Muscle layer of duodenum (tissue), 2 donors: Measurements from ENCODE around the gene REEP3.

ENCODE experiments used
- H3K27ac ChIP-seq: one replicate; pipeline ENCODE4 v1.7.0; 2013; ENCODE audit warnings: mild to moderate bottlenecking, low read length
- H3K27me3 ChIP-seq: one replicate; pipeline ENCODE4 v1.7.0; 2013; ENCODE audit warnings: low read depth, mild to moderate bottlenecking, control low read depth, low read length
- H3K36me3 ChIP-seq, 2 donors: one replicate each; pipeline ENCODE4 v1.7.0; 2013; ENCODE audit warnings: low read length in 2 of 2, control low read depth in 1 of 2, mild to moderate bottlenecking in 1 of 2; ENCODE audit not compliant: insufficient read depth in 2 of 2, control insufficient read depth in 1 of 2
- H3K4me1 ChIP-seq, 2 donors: one replicate each; pipeline ENCODE4 v1.7.0; 2013; ENCODE audit warnings: low read length in 2 of 2, mild to moderate bottlenecking in 2 of 2, control low read depth in 1 of 2, moderate library complexity in 1 of 2; ENCODE audit not compliant: insufficient read depth in 2 of 2, control insufficient read depth in 1 of 2
- H3K4me3 ChIP-seq, 2 donors: one replicate each; pipeline ENCODE4 v1.7.0; 2013; ENCODE audit warnings: low read length in 2 of 2, low read depth in 1 of 2, mild to moderate bottlenecking in 1 of 2
- H3K9me3 ChIP-seq, 2 donors: one replicate each; pipeline ENCODE4 v1.7.0; 2013; ENCODE audit warnings: low read length in 2 of 2, control low read depth in 1 of 2, mild to moderate bottlenecking in 1 of 2; ENCODE audit not compliant: control insufficient read depth in 1 of 2
- donor health status: healthy.

Gene REEP3

GRCh38 chr10:63633677-63634487 is 112.7 kb downstream of the REEP3 start:
- Histone ChIP-seq H3K27me3 (no peaks in the 10 kb centered on the region), H3K36me3 (peaks cover 0 to 17% of the 10 kb centered on the region in 2 donors), H3K27ac (no peak overlapping the region), H3K9me3 (no peaks in the 10 kb centered on the region), H3K4me1 (peaks cover 0 to 8% of the 10 kb centered on the region in 2 donors), H3K4me3 (no peak overlapping the region)

GRCh38 chr10:63634488-63635065 is 113.4 kb downstream of the REEP3 start:
- H3K27ac ChIP-seq: no peak overlapping the region

GRCh38 chr10:63636812-63637211 is 115.6 kb downstream of the REEP3 start:
- H3K36me3 ChIP-seq: no peaks in the 10 kb centered on the region
- H3K9me3 ChIP-seq: no peaks in the 10 kb centered on the region
- H3K4me3 ChIP-seq: no peak overlapping the region
- peaks cover 0 to under 1% of the 10 kb centered on the region in 2 donors for H3K4me1 ChIP-seq
- H3K27me3 ChIP-seq: no peaks in the 10 kb centered on the region
- H3K27ac ChIP-seq: no peak overlapping the region

More at GRCh38 chr10:63634488-63635065, 113.4 kb downstream of the REEP3 start:
- Histone ChIP-seq H3K9me3 (no peaks in the 10 kb centered on the region), H3K36me3 (peaks cover 0 to 14% of the 10 kb centered on the region in 2 donors), H3K4me3 (no peak overlapping the region), H3K4me1 (peaks cover 0 to 8% of the 10 kb centered on the region in 2 donors), H3K27me3 (no peaks in the 10 kb centered on the region)

GRCh38 chr10:63637901-63638327 is 116.7 kb downstream of the REEP3 start:
- H3K27ac ChIP-seq: no peak overlapping the region
- H3K27me3 ChIP-seq: no peaks in the 10 kb centered on the region
- H3K36me3 ChIP-seq: no peaks in the 10 kb centered on the region
- no peaks in the 10 kb centered on the region for H3K9me3 ChIP-seq
- no peaks in the 10 kb centered on the region for H3K4me1 ChIP-seq
- H3K4me3 ChIP-seq: no peak overlapping the region

- H3K9me3 ChIP-seq: no peaks in the 10 kb centered on the region
- H3K27me3 ChIP-seq: no peaks in the 10 kb centered on the region
- no peak overlapping the region for H3K4me3 ChIP-seq
- no peaks in the 10 kb centered on the region for H3K36me3 ChIP-seq
- H3K4me1 ChIP-seq: no peaks in the 10 kb centered on the region
- no peak overlapping the region for H3K27ac ChIP-seq
Observed at GRCh38 chr10:63641366-63641765, 120.2 kb downstream of the REEP3 start.

- Histone ChIP-seq H3K4me3 (no peak overlapping the region), H3K4me1 (no peaks in the 10 kb centered on the region), H3K36me3 (no peaks in the 10 kb centered on the region), H3K27ac (no peak overlapping the region), H3K27me3 (no peaks in the 10 kb centered on the region), H3K9me3 (no peaks in the 10 kb centered on the region)
Observed at GRCh38 chr10:63641799-63642198, 120.6 kb downstream of the REEP3 start.

- H3K4me1 ChIP-seq: no peaks in the 10 kb centered on the region
- no peak overlapping the region for H3K27ac ChIP-seq
- no peaks in the 10 kb centered on the region for H3K36me3 ChIP-seq
- no peaks in the 10 kb centered on the region for H3K9me3 ChIP-seq
- H3K4me3 ChIP-seq: no peak overlapping the region
- no peaks in the 10 kb centered on the region for H3K27me3 ChIP-seq
Observed at GRCh38 chr10:63642808-63643207, 121.6 kb downstream of the REEP3 start.

- Histone ChIP-seq H3K27me3 (no peaks in the 10 kb centered on the region), H3K27ac (no peak overlapping the region), H3K9me3 (no peaks in the 10 kb centered on the region), H3K36me3 (no peaks in the 10 kb centered on the region), H3K4me1 (no peaks in the 10 kb centered on the region), H3K4me3 (no peak overlapping the region)
Observed at GRCh38 chr10:63644418-63645142, 123.4 kb downstream of the REEP3 start.

- Histone ChIP-seq H3K9me3 (no peaks in the 10 kb centered on the region), H3K36me3 (no peaks in the 10 kb centered on the region), H3K27ac (no peak overlapping the region), H3K27me3 (no peaks in the 10 kb centered on the region), H3K4me1 (no peaks in the 10 kb centered on the region), H3K4me3 (no peak overlapping the region)
Observed at GRCh38 chr10:63645195-63645594, 124.0 kb downstream of the REEP3 start.

GRCh38 chr10:63646491-63646890 is 125.3 kb downstream of the REEP3 start:
- H3K36me3 ChIP-seq: no peaks in the 10 kb centered on the region
- H3K9me3 ChIP-seq: no peaks in the 10 kb centered on the region
- H3K27me3 ChIP-seq: no peaks in the 10 kb centered on the region
- no peaks in the 10 kb centered on the region for H3K4me1 ChIP-seq
- H3K27ac ChIP-seq: no peak overlapping the region
- no peak overlapping the region for H3K4me3 ChIP-seq

- Histone ChIP-seq H3K27me3 (no peaks in the 10 kb centered on the region), H3K36me3 (no peaks in the 10 kb centered on the region), H3K4me3 (no peak overlapping the region), H3K27ac (no peak overlapping the region), H3K4me1 (no peaks in the 10 kb centered on the region), H3K9me3 (no peaks in the 10 kb centered on the region)
Observed at GRCh38 chr10:63651864-63652263, 130.7 kb downstream of the REEP3 start.
